ENCODE data around the gene TINCR.
"Not testable (repeated sequence)": the region's sequence is repeated elsewhere in the genome, so short reads cannot be mapped to it uniquely, and the experiment has no call there.

The TINCR gene

DNA sequence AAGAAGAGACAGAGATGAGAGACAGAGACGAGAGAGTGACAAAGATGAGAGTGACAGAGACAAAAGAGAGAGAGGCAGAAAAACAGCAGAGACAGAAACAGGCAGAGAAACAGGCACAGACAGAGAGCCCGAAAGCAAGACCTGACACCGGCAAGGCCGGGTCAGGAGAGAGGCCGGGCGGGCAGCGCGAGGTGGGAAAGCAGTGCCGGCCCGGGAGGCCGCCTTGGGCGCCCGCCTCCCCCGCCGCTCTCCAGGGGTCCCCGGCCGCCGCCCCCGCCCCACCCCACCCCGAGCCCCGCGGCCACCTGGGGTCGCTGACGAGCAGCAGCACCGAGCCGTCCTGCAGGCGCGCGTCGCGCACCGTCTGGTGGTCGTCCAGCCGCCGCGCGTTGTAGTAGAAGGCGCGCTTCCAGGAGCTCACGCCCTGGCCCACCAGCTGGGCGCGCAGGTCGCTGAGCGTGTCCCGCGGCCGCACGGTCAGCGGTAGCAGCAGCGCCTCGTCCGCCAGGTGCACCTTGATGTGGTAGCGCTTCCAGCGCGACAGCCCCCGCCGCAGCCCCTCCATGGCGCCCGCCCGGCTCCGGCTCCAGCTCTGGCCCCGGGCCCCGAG, at the start of gene TINCR:
TSS of gene TINCR (minus strand) at position 594 of the 610 bp plus-strand sequence.
- DNase-seq (ENCODE audit: low spot score) = no peak

- no peak for DNase-seq (ENCODE audit: low spot score)
Observed at GRCh38 chr19:5617080-5617479, 49.3 kb upstream of the TINCR start.

DNA sequence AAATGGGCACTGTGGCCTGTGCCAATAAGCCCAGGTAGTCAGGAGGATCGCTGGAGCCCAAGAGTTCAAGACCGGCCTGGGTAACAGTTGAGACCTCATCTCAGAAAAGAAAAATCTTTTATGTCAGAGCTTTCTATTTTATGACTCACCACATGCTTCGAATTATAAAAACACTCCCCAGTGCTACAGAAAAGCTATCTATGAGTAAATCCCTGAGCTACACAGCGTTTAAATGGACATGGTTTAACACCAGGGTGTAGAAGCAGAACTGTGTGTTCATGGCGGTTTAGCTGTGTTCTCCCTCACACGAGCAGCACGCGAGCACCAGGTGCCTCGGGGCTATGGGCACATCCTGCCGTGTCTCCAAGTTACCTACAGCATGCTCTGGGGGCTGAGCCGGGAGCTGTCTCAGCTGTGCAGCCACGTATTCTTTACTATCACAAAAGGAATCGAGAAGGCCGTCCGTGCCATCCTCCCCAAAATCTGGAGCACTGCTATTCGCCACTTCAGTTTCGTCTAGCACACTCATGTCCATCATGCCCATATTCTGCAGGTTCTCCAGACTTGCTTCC, 48.1 kb upstream of the TINCR start:
- DNase-seq (ENCODE audit: low spot score) = no peak

DNA sequence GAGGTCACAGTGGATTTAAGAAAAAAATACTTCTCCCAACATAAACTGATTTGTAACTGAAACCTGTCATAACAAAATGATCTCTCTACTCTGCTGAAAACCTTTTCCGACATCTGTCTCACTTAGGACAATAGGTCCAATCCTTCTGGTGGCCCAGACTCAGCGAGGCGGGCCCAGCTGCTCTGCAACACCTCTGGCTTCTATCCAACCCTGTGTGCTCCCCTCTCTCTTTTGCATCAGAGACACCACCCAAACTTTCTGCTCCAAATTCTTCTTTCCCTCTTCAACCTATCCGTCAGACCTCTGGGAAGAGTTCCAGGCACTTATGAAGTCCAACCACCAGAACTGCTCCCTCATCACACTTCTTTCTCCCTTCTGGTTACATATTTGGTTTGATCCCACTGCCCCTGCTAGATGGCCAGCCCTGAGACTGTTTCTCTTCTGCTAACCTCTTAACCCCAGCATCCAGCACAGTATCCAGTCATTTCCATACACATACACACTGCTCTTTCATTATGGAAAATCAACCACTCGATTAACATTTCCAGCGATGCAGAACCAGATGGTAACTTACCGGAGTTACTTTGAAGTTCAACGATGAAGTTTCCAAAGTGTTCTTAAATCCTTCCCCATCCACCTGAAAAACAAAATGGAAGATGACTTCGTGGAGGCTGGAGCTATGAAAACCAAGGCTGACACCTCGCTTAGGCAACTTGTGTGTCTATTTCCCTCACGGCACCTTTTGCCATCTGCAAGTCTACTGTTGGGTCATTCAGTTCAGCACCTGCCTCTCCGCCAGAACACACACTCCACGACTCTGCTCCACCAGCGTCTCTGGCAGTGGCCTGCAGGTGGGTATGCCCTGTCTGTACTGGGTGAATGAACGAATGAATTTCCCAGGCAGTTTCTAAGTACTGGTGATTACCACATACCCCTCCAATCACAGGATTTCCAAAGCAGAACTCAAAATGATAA, 45.4 kb upstream of the TINCR start:
- no peak for DNase-seq (ENCODE audit: low spot score)

- DNase-seq (ENCODE audit: low spot score) = no peak
Observed at GRCh38 chr19:5609881-5610448, 42.2 kb upstream of the TINCR start.

DNA sequence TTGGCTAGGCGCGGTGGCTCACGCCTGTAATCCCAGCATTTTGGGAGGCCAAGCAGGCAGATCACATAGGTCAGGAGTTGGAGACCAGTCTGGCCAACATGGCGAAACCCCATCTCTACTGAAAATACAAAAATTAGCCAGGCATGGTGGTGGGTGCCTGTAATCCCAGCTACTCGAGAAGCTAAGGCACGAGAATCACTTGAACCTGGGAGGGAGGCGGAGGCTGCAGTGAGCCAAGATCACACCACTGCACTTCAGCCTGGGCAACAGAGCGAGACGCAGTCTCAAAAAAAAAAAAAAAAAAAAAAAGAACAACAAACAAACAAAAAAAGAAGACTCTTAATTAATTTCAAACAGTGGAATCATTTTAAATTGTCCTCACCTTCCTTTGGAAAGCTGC, 41.0 kb upstream of the TINCR start:
- DNase-seq (ENCODE audit: low spot score) = not testable (repeated sequence)

DNA sequence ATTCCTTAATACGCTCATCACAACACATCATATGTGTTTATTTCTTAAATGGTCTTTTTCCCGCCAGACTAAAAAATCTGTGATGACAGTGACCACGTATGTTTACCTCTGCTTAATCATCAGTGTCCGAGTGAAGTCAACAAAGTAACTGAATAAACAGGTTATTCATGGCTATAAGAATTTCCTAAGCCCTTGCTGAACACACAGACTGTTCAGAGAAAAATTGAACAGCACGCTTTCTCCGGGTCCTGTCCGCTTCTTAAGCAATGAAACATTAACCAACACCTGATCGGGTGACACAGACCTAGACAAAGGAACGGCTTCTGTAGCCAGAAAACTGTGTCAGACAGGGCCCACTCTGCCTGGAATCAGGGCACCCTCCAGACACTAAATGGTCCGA, 40.5 kb upstream of the TINCR start:
- no peak for DNase-seq (ENCODE audit: low spot score)

- DNase-seq (ENCODE audit: low spot score) = no peak
Observed at GRCh38 chr19:5607318-5608275, 39.8 kb upstream of the TINCR start.

GRCh38 chr19:5605362-5605761, 37.6 kb upstream of the TINCR start:
- DNase-seq (ENCODE audit: low spot score) = no peak

- no peak for DNase-seq (ENCODE audit: low spot score)
Observed at GRCh38 chr19:5603626-5604025, 35.9 kb upstream of the TINCR start.

- no peak for DNase-seq (ENCODE audit: low spot score)
Observed at GRCh38 chr19:5600797-5601196, 33.0 kb upstream of the TINCR start.

GRCh38 chr19:5595745-5596144, 28.0 kb upstream of the TINCR start:
- DNase-seq (ENCODE audit: low spot score) = no peak

DNA sequence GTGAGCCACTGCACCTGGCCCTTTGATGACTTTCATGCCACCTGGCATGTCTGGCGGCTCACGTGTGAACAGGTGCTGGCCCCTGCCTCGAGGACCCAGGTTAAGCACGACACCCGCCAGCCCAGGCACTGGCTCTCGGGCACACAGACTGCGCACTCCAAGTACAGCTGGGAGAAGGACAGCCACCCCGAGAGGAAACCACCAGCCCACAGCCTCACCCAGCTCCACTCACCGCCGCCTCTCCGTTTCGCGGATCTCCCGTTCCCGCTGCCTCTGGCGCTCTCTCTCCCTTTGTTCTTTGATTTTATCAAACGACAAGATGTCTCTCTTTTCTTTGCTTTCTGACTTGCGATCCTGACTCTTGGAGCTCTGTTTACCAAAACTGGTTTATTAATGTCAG, 27.4 kb upstream of the TINCR start:
- DNase-seq (ENCODE audit: low spot score) = no peak

GRCh38 chr19:5594521-5594950, 26.8 kb upstream of the TINCR start:
- DNase-seq (ENCODE audit: low spot score) = no peak

GRCh38 chr19:5593343-5594255, 25.8 kb upstream of the TINCR start:
- DNase-seq (ENCODE audit: low spot score) = no peak

DNA sequence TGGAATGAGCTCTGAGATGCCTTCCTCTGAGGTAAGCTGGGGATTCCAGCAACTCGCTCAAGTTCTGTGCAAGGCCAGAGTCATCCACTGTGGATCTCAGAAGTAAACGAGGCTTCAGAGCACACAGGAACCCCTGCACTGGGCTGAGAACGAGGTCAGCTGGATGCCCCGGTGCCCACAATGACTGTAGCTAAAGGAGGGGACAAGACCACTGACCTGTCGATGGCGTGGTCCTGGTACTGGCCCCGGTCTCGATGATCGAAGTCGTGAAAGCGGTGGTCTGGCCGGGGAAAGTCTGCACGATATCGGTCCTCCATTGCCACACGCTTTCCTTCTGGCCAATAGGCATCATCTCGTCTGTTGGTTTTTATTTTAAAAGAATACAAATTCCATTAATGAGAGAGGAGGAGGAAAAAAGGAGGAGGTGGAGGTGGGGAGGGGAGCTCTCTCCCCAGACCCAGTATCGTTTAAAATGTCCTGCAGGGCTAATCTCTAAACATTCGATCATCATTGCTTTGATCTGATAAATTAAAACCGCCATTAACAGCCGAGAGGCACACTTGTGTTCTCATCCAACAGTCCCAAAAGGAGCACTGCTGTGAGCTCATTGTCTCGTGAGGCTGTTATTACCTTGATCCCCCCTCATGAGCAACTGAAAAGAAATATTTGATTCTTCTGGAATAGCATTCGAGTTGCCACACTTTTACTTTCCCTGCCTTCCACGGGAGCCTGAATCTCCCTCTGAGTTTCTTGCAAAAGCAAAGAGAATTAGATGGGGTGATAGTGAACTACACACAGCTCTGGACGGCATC, 25.0 kb upstream of the TINCR start:
- no peak for DNase-seq (ENCODE audit: low spot score)

- no peak for DNase-seq (ENCODE audit: low spot score)
Observed at GRCh38 chr19:5591476-5591875, 23.7 kb upstream of the TINCR start.

DNA sequence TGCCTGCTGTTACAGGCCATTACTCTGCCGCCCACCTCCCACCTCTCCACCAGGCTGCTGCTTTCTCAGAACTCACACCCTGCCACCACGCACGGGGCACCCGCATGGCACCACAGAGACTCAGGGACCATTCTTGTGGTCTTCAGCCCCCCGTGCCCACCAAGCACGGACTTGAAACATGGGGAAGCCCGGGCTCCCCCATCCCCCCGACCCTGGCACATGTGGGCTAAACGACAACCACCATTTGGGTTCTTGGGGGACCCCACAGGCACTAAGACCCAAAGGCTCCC, 23.1 kb upstream of the TINCR start:
- DNase-seq (ENCODE audit: low spot score) = no peak

- DNase-seq (ENCODE audit: low spot score) = no peak
Observed at GRCh38 chr19:5590151-5590864, 22.6 kb upstream of the TINCR start.
